HEK293 (cell line): ENCODE results near the gene SMIM22.

Experiments
- CTCF ChIP-seq: fragments of 450-650 bp; formaldehyde crosslinking; IDR thresholded peaks from 2 replicates; pipeline ENCODE4 v1.5.1; 2016; ENCODE audit warnings: missing biosample characterization, missing genetic modification characterization
- IKZF3 ChIP-seq: fragments of 450-650 bp; IDR thresholded peaks from 2 replicates; pipeline ENCODE4 v1.5.0; 2018; ENCODE audit warnings: missing biosample characterization, mild to moderate bottlenecking, missing genetic modification characterization, moderate library complexity
- KLF17 ChIP-seq: fragments of 450-650 bp; formaldehyde crosslinking; IDR thresholded peaks from 2 replicates; pipeline ENCODE4 v1.5.1; 2016; ENCODE audit warnings: missing biosample characterization, missing genetic modification characterization
- OVOL3 ChIP-seq: fragments of 450-650 bp; formaldehyde crosslinking; IDR thresholded peaks from 2 replicates; pipeline ENCODE4 v1.5.1; 2016; ENCODE audit warnings: missing biosample characterization, missing genetic modification characterization
- REST ChIP-seq: fragments of 450-650 bp; formaldehyde crosslinking; IDR thresholded peaks from 2 replicates; pipeline ENCODE4 v1.5.1; 2016; ENCODE audit warnings: missing biosample characterization, missing genetic modification characterization
- ZNF140 ChIP-seq: fragments of 450-650 bp; formaldehyde crosslinking; IDR thresholded peaks from 2 replicates; pipeline ENCODE4 v1.5.1; 2016; ENCODE audit warnings: missing biosample characterization, missing genetic modification characterization
- ZNF366 ChIP-seq: fragments of 450-650 bp; formaldehyde crosslinking; conservative IDR thresholded peaks from 2 replicates; pipeline ENCODE4 v1.5.1; 2016; ENCODE audit warnings: missing biosample characterization, missing genetic modification characterization
- ZNF433 ChIP-seq: fragments of 450-650 bp; formaldehyde crosslinking; IDR thresholded peaks from 2 replicates; pipeline ENCODE4 v1.5.1; 2016; ENCODE audit warnings: missing biosample characterization, missing genetic modification characterization, low read depth

GRCh38 chr16:4766875-4767628 lies 28.1 kb upstream of the SMIM22 start, which contains the start of gene ZNF500:
- TF ChIP-seq IKZF3 (no peak), ZNF140 (tag by site-specific recombination) (no peak), ZNF366 (tag by site-specific recombination) (no peak), OVOL3 (tag by site-specific recombination) (no peak), CTCF (tag by site-specific recombination) (no peak), REST (tag by site-specific recombination) (peak; percentile 25; the same call in 1 of the 2 replicates), KLF17 (tag by site-specific recombination) (peak; percentile 46; the same call in 1 of the 2 replicates), ZNF433 (no peak)
